ENCODE data around the gene GAL3ST3.
"Not testable (repeated sequence)": the region's sequence is repeated elsewhere in the genome, so short reads cannot be mapped to it uniquely, and the experiment has no call there.

GAL3ST3 gene

GRCh38 chr11:66039765-66040164 lies 9.2 kb downstream of the GAL3ST3 start:
- DNase-seq (ENCODE audit: low spot score in 2 of 2): no peak
- peak overlapping the region; percentile 32 for H3K27ac Mint-ChIP-seq
- peaks cover 5% of the 10 kb centered on the region for H3K4me1 Mint-ChIP-seq
- no peak overlapping the region for H3K4me3 Mint-ChIP-seq
- H3K36me3 Mint-ChIP-seq: peaks cover under 1% of the 10 kb centered on the region
- no peaks in the 10 kb centered on the region for H3K9me3 Mint-ChIP-seq
- ATAC-seq: no peak

DNA sequence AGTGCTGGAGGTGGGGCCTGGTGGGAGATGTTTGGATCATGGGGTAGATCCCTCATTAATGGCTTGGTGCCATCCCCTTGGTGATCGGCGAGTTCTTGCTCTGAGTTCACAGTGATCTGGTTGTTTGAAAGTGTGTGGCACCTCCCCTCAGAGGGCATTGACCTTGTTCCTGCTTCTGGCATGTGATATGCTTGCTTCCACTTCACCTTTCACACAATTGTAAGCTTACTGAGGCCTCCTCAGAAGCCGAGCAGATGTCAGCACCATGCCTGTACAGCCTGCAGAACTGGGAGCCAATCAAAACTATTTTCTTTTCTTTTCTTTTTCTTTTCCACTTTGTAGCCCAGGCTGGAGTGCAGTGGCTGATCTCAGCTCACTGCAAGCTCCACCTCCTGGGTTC lies 11.6 kb downstream of the GAL3ST3 start:
- ATAC-seq: no peak
- Mint-ChIP-seq H3K9me3 (no peaks in the 10 kb centered on the region), H3K27ac (no peak overlapping the region), H3K36me3 (no peaks in the 10 kb centered on the region), H3K4me1 (no peaks in the 10 kb centered on the region), H3K4me3 (no peak overlapping the region)
- DNase-seq (ENCODE audit: low spot score in 2 of 2): no peak

DNA sequence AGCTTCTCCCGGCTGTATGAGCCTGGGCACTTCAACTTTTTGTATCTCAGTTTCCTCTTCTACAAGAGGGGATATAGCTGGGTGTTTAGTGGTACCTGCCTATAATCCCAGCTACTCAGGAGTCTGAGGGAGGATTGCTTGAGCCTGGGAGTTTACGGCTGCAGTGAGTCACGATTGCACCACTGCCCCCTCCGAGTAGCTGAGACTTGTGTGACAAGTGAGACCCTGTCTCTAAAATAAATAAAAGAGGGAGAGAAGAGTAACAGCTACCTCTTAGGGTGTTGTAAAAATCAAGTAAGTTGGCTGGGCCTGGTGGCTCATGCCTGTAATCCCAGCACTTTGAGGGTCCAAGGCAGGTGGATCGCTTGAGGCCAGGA lies 12.6 kb downstream of the GAL3ST3 start:
- Mint-ChIP-seq H3K4me3 (no peak overlapping the region), H3K36me3 (no peaks in the 10 kb centered on the region), H3K4me1 (no peaks in the 10 kb centered on the region), H3K9me3 (no peaks in the 10 kb centered on the region), H3K27ac (no peak overlapping the region)
- DNase-seq (ENCODE audit: low spot score in 2 of 2): no peak
- no peak for ATAC-seq

GRCh38 chr11:66035653-66036333 lies 13.2 kb downstream of the GAL3ST3 start:
- no peak overlapping the region for H3K27ac Mint-ChIP-seq
- DNase-seq (ENCODE audit: low spot score in 2 of 2): no peak
- H3K4me3 Mint-ChIP-seq: no peak overlapping the region
- ATAC-seq: no peak
- H3K9me3 Mint-ChIP-seq: no peaks in the 10 kb centered on the region
- H3K36me3 Mint-ChIP-seq: no peaks in the 10 kb centered on the region
- no peaks in the 10 kb centered on the region for H3K4me1 Mint-ChIP-seq

DNA sequence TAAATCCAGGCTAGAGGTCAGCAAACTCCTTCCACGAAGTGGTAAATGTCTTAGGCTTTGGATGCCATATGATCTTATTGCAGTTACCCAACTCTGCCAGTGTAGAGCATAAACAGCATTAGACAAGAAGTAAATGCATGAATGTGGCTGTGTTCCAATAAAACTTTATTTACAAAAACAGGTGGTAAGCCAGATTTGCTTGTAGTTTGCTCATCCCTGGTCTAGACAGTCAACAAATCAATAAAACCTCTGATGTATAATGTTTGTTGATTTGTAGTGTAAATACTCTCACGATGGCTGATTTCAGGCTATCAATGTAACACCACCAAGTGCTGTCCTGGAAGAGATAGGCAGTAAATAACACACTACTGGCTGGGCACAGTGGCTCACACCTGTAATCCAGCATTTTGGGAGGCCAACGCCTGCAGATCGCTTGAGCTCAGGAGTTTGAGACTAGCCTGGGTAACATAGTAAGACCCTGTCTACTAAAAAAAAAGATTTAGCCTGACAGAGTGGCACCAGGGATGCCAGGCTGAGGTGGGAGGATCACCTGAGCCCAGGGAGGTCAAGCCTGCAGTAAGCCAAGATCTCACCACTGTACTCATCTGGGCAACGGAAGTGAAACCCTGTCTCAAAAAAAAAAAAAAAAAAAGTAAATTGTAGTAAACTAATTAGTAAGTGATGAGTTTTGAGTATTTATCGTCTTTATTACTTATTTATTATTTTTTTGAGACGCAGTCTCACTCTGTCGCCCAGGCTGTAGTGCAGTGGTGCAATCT lies 15.8 kb downstream of the GAL3ST3 start:
- H3K9me3 Mint-ChIP-seq: no peaks in the 10 kb centered on the region
- ATAC-seq: no peak
- H3K27ac Mint-ChIP-seq: no peak overlapping the region
- no peak overlapping the region for H3K4me3 Mint-ChIP-seq
- H3K4me1 Mint-ChIP-seq: no peaks in the 10 kb centered on the region
- no peak for DNase-seq (ENCODE audit: low spot score in 2 of 2)
- no peaks in the 10 kb centered on the region for H3K36me3 Mint-ChIP-seq

DNA sequence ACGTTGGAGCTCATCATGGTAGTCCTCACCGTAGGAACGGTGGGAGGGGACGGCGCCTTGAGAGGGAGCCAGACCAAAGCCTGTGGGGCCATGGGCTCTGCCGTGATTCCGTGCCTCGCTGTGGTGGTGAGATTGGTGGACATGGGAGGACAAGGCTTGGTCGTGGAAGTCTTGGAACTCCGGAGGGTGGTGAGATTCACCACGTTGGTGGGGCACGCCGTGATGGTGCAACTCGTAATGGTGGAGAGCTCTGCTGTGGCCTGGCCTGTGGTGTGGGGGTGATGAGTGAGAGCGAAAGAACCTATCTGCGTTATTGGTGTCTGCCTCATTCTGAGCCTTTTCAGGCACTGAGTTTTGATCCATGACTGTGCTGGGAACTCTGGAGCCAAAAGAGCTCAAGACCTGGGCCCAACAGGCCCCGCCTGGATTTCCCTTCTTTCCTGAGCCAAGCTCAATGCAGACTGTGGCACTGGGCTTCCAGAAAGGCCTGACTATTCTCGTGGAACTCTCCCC lies 22.9 kb downstream of the GAL3ST3 start, which contains the start of gene CATSPER1:
Gene CATSPER1, minus strand, starts transcription at position 463 of the 513 bp plus-strand sequence. Its CDS starts 100 bp downstream, at position 363.
- ATAC-seq: no peak
- Mint-ChIP-seq H3K4me3 (no peak within 1 kb of the TSS), H3K4me1 (peaks cover 11% of the 10 kb centered on the region), H3K9me3 (no peaks in the 10 kb centered on the region), H3K27ac (no peak within 1 kb of the TSS), H3K36me3 (no peaks in the 10 kb centered on the region)
- DNase-seq (ENCODE audit: low spot score in 2 of 2): no peak

DNA sequence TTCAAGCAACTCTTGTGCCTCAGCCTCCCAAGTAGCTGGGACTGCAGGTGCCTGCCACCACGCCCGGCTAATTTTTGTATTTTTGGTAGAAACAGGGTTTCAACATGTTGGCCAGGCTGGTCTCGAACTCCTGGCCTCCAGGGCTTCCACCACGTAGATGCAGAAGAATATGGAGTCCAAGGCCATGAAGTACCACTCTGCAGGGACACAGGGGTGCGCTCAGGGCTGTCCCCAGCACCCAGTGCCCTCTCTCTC lies 25.8 kb downstream of the GAL3ST3 start:
- Mint-ChIP-seq H3K4me1 (peaks cover 22% of the 10 kb centered on the region), H3K27ac (peak overlapping the region; percentile 70), H3K4me3 (peak overlapping the region; percentile 56)
- not testable (repeated sequence) for H3K9me3 Mint-ChIP-seq; H3K36me3 Mint-ChIP-seq; DNase-seq (ENCODE audit: low spot score in 2 of 2); ATAC-seq

DNA sequence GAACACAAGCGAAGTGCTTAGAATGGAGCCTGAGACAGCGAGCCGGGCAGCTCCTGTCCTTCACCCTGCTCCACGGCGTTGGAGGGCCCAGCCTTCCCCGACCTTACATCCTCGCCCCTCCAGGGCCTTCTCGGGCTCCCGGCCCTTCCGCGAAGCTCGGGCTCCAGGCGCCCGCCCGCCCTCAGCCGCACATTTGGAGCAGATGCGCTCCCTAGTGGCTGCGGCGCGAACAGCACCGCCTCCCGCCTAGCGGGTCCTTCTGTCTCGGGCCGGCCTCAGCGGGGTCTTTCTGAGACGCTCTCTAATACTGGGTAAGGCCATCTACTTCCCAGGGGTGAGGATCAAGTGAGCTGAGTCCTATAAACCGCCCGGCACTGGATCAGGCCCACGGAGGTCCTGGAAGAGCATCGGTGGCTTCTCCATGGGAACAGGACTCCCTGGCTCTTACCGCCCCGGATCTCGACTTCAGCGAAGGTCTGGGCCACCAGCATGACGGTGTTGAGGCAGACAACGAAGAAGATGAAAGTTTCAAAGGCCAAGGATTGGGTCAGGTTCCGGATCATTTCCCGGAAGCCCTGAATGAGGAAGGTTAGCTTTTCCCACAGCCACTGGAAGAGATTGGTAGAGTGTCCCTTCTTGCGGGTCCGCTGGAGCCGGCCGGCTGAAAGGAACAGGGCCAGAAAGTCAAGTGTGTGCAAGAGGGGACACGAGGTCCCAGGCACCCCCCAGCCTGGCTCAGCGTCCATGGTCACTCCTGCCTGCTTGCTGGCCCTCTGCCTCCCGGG lies 26.4 kb downstream of the GAL3ST3 start:
- H3K36me3 Mint-ChIP-seq: no peaks in the 10 kb centered on the region
- peaks cover 24% of the 10 kb centered on the region for H3K4me1 Mint-ChIP-seq
- DNase-seq (ENCODE audit: low spot score in 2 of 2) (peak; percentile 94 to 95), ATAC-seq (peak; percentile 81)
- no peaks in the 10 kb centered on the region for H3K9me3 Mint-ChIP-seq
- peak overlapping the region; percentile 70 for H3K27ac Mint-ChIP-seq
- H3K4me3 Mint-ChIP-seq: peak overlapping the region; percentile 56

- DNase-seq (ENCODE audit: low spot score in 2 of 2) (peak; percentile 27 to 69), ATAC-seq (peak; percentile 77)
- Mint-ChIP-seq H3K4me1 (peaks cover 29% of the 10 kb centered on the region), H3K4me3 (peak overlapping the region; percentile 56), H3K36me3 (no peaks in the 10 kb centered on the region), H3K9me3 (no peaks in the 10 kb centered on the region), H3K27ac (peak overlapping the region; percentile 90)
These were observed 28.2 kb downstream of the GAL3ST3 start for GRCh38 chr11:66020618-66021357.

DNA sequence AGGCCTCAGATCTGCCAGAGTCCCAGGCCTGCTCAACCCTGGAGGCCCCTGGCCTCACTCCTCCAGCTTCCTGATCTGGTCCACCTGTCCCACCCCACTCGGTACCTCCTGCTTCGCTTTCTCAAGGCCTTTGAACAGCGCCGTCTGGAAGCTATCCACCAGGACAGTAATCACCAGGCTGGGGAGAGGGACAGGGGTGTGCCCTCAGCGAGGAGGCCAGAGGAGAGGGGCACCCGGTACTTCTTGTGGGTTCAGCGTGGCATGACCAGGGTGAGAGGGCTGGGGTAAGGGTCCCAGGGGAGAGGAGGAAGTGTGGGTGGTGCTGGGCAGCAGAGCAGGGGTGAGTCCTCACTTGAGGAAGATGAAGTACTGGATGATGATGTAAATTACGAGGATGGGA lies 28.7 kb downstream of the GAL3ST3 start:
- DNase-seq (ENCODE audit: low spot score in 2 of 2): no peak
- no peak for ATAC-seq
- peak overlapping the region; percentile 56 for H3K4me3 Mint-ChIP-seq
- H3K27ac Mint-ChIP-seq: peak overlapping the region; percentile 90
- no peaks in the 10 kb centered on the region for H3K9me3 Mint-ChIP-seq
- no peaks in the 10 kb centered on the region for H3K36me3 Mint-ChIP-seq
- H3K4me1 Mint-ChIP-seq: peaks cover 29% of the 10 kb centered on the region

DNA sequence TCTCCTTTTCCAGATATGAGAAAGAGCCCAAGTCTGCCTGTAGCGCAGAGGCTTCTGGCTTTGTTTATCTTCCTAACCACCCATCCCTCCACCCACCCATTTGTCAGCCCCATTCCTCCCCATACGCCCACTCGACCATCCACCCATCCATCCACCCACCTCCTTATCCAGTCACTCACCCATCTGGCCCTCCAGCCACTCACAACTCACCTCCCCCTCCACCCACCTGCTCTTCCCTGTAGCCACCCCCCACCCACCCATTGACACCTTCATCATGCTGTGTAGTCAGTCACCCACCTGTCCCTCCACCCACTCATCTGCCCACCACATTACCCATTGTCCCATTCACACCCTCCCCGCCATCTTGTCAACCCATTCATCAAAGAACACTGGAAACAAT lies 31.6 kb downstream of the GAL3ST3 start:
- DNase-seq (ENCODE audit: low spot score in 2 of 2): no peak
- no peak for ATAC-seq
- Mint-ChIP-seq H3K4me1 (peaks cover 23% of the 10 kb centered on the region), H3K4me3 (no peak overlapping the region), H3K9me3 (no peaks in the 10 kb centered on the region), H3K27ac (peak overlapping the region; percentile 71), H3K36me3 (no peaks in the 10 kb centered on the region)

GRCh38 chr11:66016793-66017177 lies 32.2 kb downstream of the GAL3ST3 start:
- ATAC-seq (no peak), DNase-seq (ENCODE audit: low spot score in 2 of 2) (no peak)
- Mint-ChIP-seq H3K4me1 (peaks cover 21% of the 10 kb centered on the region), H3K4me3 (no peak overlapping the region), H3K9me3 (no peaks in the 10 kb centered on the region), H3K27ac (peak overlapping the region; percentile 71), H3K36me3 (no peaks in the 10 kb centered on the region)

DNA sequence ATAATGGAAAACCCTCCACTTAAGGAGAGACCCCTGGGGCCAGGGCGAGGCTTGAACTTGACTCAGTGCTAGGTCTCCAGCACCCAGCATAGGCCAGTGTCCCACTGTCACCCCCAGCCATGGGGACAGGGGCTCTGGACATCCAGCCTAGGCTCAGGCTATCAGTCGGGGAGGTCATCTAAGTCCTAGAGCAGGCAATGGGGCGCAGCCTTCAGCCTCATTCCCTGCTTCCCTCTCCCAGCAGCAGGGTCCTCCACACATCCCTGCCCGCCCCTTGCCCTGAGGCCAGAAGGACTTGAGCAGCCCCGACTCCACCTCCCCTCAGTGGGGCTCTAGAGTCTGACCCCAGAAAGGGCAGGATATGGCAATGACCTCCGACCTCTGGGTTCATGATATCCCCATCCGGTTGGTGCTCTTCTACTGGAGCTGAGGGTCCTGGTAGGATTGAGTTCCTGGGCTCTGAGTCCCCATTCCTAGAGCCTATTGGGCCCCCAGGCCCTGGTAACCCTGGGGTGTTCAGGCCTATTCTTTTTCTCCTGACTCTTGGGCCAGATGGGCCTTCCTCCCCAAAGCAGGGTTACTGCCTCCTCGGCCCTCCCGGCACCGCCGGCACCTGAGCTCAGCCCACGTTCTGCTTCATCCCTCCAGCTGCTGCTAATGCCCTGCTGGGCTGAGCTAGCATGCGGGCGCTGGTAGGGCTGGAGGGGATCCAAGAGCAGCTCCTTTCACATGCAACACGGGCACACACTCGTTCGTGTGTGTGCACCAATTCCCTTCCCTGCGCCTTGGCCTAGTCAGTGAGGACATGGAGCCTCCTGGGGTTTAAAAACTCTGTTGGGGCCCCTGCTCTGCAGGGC lies 32.8 kb downstream of the GAL3ST3 start:
- Mint-ChIP-seq H3K27ac (no peak overlapping the region), H3K4me3 (no peak overlapping the region), H3K9me3 (no peaks in the 10 kb centered on the region), H3K36me3 (no peaks in the 10 kb centered on the region), H3K4me1 (peaks cover 19% of the 10 kb centered on the region)
- ATAC-seq (no peak), DNase-seq (ENCODE audit: low spot score in 2 of 2) (no peak)

DNA sequence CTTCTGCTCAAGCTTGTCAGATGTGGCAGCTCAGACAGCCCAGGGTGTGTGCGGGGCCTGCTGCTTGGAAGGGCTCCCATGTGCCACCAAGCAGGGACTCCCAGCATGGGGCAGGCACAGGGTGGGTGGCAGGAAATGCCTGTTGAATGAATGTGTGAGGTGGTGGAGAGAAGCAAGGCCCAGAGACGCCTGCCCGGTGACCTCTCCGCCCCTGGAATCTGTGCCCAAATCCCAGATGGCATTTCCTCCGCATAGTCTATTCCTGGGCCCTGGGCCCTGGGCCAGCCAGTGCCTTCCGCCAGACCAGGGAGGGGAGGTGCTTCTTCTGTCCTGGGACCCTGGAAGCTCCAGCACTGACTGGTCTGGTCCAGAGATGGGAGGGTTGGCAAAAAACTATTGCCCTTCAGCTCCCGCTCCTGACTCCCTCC lies 33.5 kb downstream of the GAL3ST3 start:
- Mint-ChIP-seq H3K4me1 (peaks cover 12% of the 10 kb centered on the region), H3K4me3 (no peak overlapping the region), H3K36me3 (no peaks in the 10 kb centered on the region), H3K9me3 (no peaks in the 10 kb centered on the region), H3K27ac (no peak overlapping the region)
- DNase-seq (ENCODE audit: low spot score in 2 of 2) (no peak), ATAC-seq (no peak)

All from stimulated activated effector memory CD8-positive, alpha-beta T cell treated with anti-CD3 and anti-CD28 coated beads, Interleukin-12 subunit alpha, Interleukin-12 subunit beta, amount 100 ng/mL, for 72 hours (primary cell).